ENCODE data around the gene PHF20. TPM values are rescaled to one million over a fixed set of nuclear protein-coding genes. Genes with fewer than 3 reads are reported as not detected.

Gene PHF20
- total and polyA plus RNA-seq, 2 donors (not counting 3 experiments of a cell fraction or from before 2014, with no cell fraction given): 25.0 to 45.8 TPM

- no peak overlapping the region for H3K9ac ChIP-seq (replicated peaks; ENCODE audit: extremely low read depth, insufficient read depth, low read length)
- H3K9me1 ChIP-seq (replicated peaks; ENCODE audit: control insufficient read depth, extremely low read depth, insufficient read depth, low read length): no peaks in the 10 kb centered on the region
- no peak overlapping the region for H3K4me2 ChIP-seq (ENCODE audit: insufficient read depth, low read length)
- ChIA-PET CTCF (interaction anchor here (1.3 kb wide), 1 partner anchor 12 kb away, joined by 3 read pairs; no protein-coding TSS in a partner anchor), POLR2A (no interaction called here)
- TF ChIP-seq CTCF (IDR thresholded peaks at IDR 0.05; ENCODE audit: extremely low read depth in 1 of 2, insufficient read depth in 1 of 2, low read depth in 1 of 2, low read length in 2 of 2) (no peak), GATA2 (IDR thresholded peaks at IDR 0.05; ENCODE audit: insufficient read depth, insufficient read length, low read depth, low read length) (no peak), MYC (IDR thresholded peaks at IDR 0.05; ENCODE audit: low read depth, low read length) (no peak), FOS (IDR thresholded peaks at IDR 0.05; ENCODE audit: borderline replicate concordance, insufficient read depth, low read length) (no peak), JUN (IDR thresholded peaks at IDR 0.05; ENCODE audit: borderline replicate concordance, insufficient read depth, insufficient read length, low read depth) (no peak), POLR2AphosphoS5 (IDR thresholded peaks at IDR 0.05; ENCODE audit: insufficient read depth, low read depth, low read length) (no peak), POLR2A (IDR thresholded peaks at IDR 0.05; ENCODE audit: low read depth, low read length) (no peak), EZH2 (IDR thresholded peaks at IDR 0.05; ENCODE audit: borderline replicate concordance, low read depth, low read length, severe bottlenecking) (no peak)
- TF ChIP-seq, protein P1, sequence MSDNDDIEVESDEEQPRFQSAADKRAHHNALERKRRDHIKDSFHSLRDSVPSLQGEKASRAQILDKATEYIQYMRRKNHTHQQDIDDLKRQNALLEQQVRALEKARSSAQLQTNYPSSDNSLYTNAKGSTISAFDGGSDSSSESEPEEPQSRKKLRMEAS (IDR thresholded peaks at IDR 0.05; ENCODE audit: insufficient read depth, insufficient read length): no peak
- H2AFZ ChIP-seq (ENCODE audit: low read depth, low read length): no peak overlapping the region
- peaks cover 8% of the 10 kb centered on the region for H3K79me2 ChIP-seq (ENCODE audit: control insufficient read depth, insufficient read depth, low read length)
- H3K27ac ChIP-seq (ENCODE audit: insufficient read depth, low read depth, low read length): no peak overlapping the region
- H3K36me3 ChIP-seq (ENCODE audit: control insufficient read depth in 2 of 2, extremely low read depth in 1 of 2, insufficient read depth in 2 of 2, low read length in 2 of 2): peaks cover 3 to 5% of the 10 kb centered on the region in 2 experiments
- H3K9me3 ChIP-seq (replicated peaks; ENCODE audit: control insufficient read depth, insufficient read depth, low read length): no peaks in the 10 kb centered on the region
- H4K20me1 ChIP-seq (replicated peaks; ENCODE audit: control insufficient read depth, extremely low read depth, insufficient read depth, low read length): no peaks in the 10 kb centered on the region
- BruUV-seq (replicated peaks): no TSS peak
- H3K4me1 ChIP-seq (ENCODE audit: control insufficient read depth, extremely low read depth, insufficient read depth, low read length): no peaks in the 10 kb centered on the region
- no peaks in the 10 kb centered on the region for H3K27me3 ChIP-seq (ENCODE audit: control insufficient read depth in 2 of 2, insufficient read depth in 2 of 2, low read length in 2 of 2)
- FAIRE-seq (peak; percentile 33), DNase-seq (ENCODE audit: low read depth, low spot score) (no peak)
- H3K4me3 ChIP-seq (replicated peaks in 1 of 3; ENCODE audit: insufficient read depth in 1 of 3, low read depth in 1 of 3, low read length in 3 of 3): no peak overlapping the region
- dilution Hi-C loops (cut with MboI; ENCODE audit: extremely low pct_ligation_motif_present, low sequenced_read_pairs): no loop called here
- intact Hi-C loops (cut with micrococcal nuclease): no loop called here
Observed at GRCh38 chr20:35837577-35838195, 65.9 kb downstream of the PHF20 start.
